ENCODE data around the gene ARHGAP42.

DNA sequence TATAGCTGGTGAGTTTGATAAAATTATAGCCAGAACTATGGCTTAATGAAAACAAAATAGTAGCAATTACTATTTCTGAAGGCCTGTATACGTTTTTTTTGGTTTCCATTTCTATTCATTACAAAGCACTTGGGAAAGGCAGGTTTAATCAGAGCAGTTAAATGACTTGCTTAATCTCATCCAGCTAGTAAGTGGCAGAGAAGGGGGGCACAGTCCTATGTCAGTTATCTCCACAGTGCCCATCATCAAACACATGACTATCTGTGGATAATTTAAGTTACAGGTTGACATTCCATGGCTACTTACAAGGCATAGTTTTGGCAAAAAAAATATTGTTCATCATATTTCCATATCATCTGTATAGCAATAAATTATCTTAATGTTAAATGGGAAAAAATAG, 348.8 kb downstream of the ARHGAP42 start:
- TF ChIP-seq, protein P1, sequence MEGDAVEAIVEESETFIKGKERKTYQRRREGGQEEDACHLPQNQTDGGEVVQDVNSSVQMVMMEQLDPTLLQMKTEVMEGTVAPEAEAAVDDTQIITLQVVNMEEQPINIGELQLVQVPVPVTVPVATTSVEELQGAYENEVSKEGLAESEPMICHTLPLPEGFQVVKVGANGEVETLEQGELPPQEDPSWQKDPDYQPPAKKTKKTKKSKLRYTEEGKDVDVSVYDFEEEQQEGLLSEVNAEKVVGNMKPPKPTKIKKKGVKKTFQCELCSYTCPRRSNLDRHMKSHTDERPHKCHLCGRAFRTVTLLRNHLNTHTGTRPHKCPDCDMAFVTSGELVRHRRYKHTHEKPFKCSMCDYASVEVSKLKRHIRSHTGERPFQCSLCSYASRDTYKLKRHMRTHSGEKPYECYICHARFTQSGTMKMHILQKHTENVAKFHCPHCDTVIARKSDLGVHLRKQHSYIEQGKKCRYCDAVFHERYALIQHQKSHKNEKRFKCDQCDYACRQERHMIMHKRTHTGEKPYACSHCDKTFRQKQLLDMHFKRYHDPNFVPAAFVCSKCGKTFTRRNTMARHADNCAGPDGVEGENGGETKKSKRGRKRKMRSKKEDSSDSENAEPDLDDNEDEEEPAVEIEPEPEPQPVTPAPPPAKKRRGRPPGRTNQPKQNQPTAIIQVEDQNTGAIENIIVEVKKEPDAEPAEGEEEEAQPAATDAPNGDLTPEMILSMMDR (IDR thresholded peaks at IDR 0.05), result no peak
- TF ChIP-seq POLR2A (IDR thresholded peaks at IDR 0.05), result no peak
